Loucy (cell line): ENCODE data around the gene IRS1.

Source experiments
- H2AFZ ChIP-seq: fragments of 200-600 bp; sonication (generic); 2 replicates; pipeline ENCODE4 v1.6.0; 2016; ENCODE audit warnings: antibody characterized with exemption, mild to moderate bottlenecking, low read length, moderate library complexity
- H3F3A ChIP-seq: fragments of 200-600 bp; 2 replicates; pipeline ENCODE4 v1.6.0; 2016; ENCODE audit warnings: antibody characterized with exemption, low read depth, mild to moderate bottlenecking
- H3K27me3 ChIP-seq: fragments of 200-600 bp; sonication (generic); 2 replicates; pipeline ENCODE4 v1.6.1; 2014; ENCODE audit warnings: low read length, mild to moderate bottlenecking; ENCODE audit not compliant: insufficient read depth, poor library complexity, severe bottlenecking
- H3K36me3 ChIP-seq: fragments of 200-600 bp; sonication (generic); 2 replicates; pipeline ENCODE4 v1.6.1; 2016; ENCODE audit warnings: low read length; ENCODE audit not compliant: insufficient read depth
- H3K4me1 ChIP-seq: fragments of 200-600 bp; sonication (generic); 2 replicates; pipeline ENCODE4 v1.5.1; 2014; ENCODE audit warnings: low read length, mild to moderate bottlenecking; ENCODE audit not compliant: insufficient read depth, poor library complexity, severe bottlenecking
- H3K4me2 ChIP-seq: fragments of 200-600 bp; sonication (generic); 2 replicates; pipeline ENCODE4 v1.6.0; 2014; ENCODE audit warnings: antibody characterized with exemption, low read length, low read depth, mild to moderate bottlenecking; ENCODE audit not compliant: poor library complexity, severe bottlenecking
- H3K4me3 ChIP-seq: fragments of 200-600 bp; sonication (generic); 2 replicates; pipeline ENCODE4 v1.5.1; 2014; ENCODE audit warnings: low read length, mild to moderate bottlenecking, mixed read lengths; ENCODE audit not compliant: poor library complexity, severe bottlenecking
- H3K79me2 ChIP-seq: fragments of 200-600 bp; sonication (generic); 2 replicates; pipeline ENCODE4 v1.6.1; 2014; ENCODE audit warnings: low read length; ENCODE audit not compliant: insufficient read depth
- H3K9ac ChIP-seq: fragments of 200-600 bp; sonication (generic); 2 replicates; pipeline ENCODE4 v1.6.0; 2014; ENCODE audit warnings: mild to moderate bottlenecking, low read depth, low read length, moderate library complexity; ENCODE audit not compliant: poor library complexity, severe bottlenecking
- H3K9me2 ChIP-seq: fragments of 200-600 bp; sonication (generic); replicated peaks from 2 replicates; pipeline ENCODE4 v1.6.1; 2016; ENCODE audit warnings: low read depth, low read length, mixed read lengths
- H3K9me3 ChIP-seq: fragments of 200-600 bp; sonication (generic); 2 replicates; pipeline ENCODE4 v1.6.1; 2014; ENCODE audit warnings: mild to moderate bottlenecking, antibody characterized with exemption, low read length, low read depth; ENCODE audit not compliant: insufficient read depth
- H4K20me1 ChIP-seq: fragments of 200-600 bp; sonication (generic); 2 replicates; pipeline ENCODE4 v1.6.0; 2014; ENCODE audit warnings: antibody characterized with exemption, low read length, mild to moderate bottlenecking; ENCODE audit not compliant: insufficient read depth, poor library complexity, severe bottlenecking
- CTCF ChIP-seq: fragments of 200-600 bp; sonication (generic); conservative IDR thresholded peaks from 2 replicates; pipeline ENCODE4 v1.5.1; 2014; ENCODE audit warnings: mild to moderate bottlenecking, antibody characterized with exemption, low read length
- EZH2phosphoT487 ChIP-seq: fragments of 200-600 bp; IDR thresholded peaks from 2 replicates; pipeline ENCODE4 v1.6.1; 2018; ENCODE audit warnings: antibody characterized with exemption, mild to moderate bottlenecking, moderate library complexity, borderline replicate concordance

The IRS1 gene

GRCh38 chr2:226829721-226830631 is 30.4 kb upstream of the IRS1 start:
- Histone ChIP-seq H2AFZ (no peak overlapping the region), H3K4me3 (no peak overlapping the region), H3K4me1 (peaks cover 16% of the 10 kb centered on the region), H3K79me2 (peaks cover 25% of the 10 kb centered on the region), H3K9me3 (no peaks in the 10 kb centered on the region), H3K9me2 (no peaks in the 10 kb centered on the region), H4K20me1 (peaks cover 19% of the 10 kb centered on the region), H3K4me2 (no peak overlapping the region), H3K9ac (no peak overlapping the region), H3K36me3 (no peaks in the 10 kb centered on the region), H3K27me3 (no peaks in the 10 kb centered on the region), H3F3A (peaks cover 6% of the 10 kb centered on the region; the same call in 1 of the 2 replicates)
- TF ChIP-seq CTCF (no peak), EZH2phosphoT487 (no peak)

GRCh38 chr2:226828191-226828590 is 28.6 kb upstream of the IRS1 start:
- no peak overlapping the region for H3K9ac ChIP-seq
- no peaks in the 10 kb centered on the region for H3K9me3 ChIP-seq
- peaks cover under 1% of the 10 kb centered on the region for H3K4me1 ChIP-seq
- H4K20me1 ChIP-seq = peaks cover 4% of the 10 kb centered on the region
- TF ChIP-seq CTCF (no peak), EZH2phosphoT487 (no peak)
- no peak overlapping the region for H3K4me3 ChIP-seq
- no peaks in the 10 kb centered on the region for H3K9me2 ChIP-seq
- peaks cover 6% of the 10 kb centered on the region; the same call in 1 of the 2 replicates for H3F3A ChIP-seq
- peaks cover 7% of the 10 kb centered on the region; the same call in 1 of the 2 replicates for H3K79me2 ChIP-seq
- no peaks in the 10 kb centered on the region for H3K36me3 ChIP-seq
- H2AFZ ChIP-seq = no peak overlapping the region
- H3K4me2 ChIP-seq = no peak overlapping the region
- no peaks in the 10 kb centered on the region for H3K27me3 ChIP-seq

- Histone ChIP-seq H3K36me3 (no peaks in the 10 kb centered on the region), H3K79me2 (no peaks in the 10 kb centered on the region), H3K9me2 (no peaks in the 10 kb centered on the region), H4K20me1 (no peaks in the 10 kb centered on the region), H3F3A (peaks cover 6% of the 10 kb centered on the region; the same call in 1 of the 2 replicates), H3K9me3 (no peaks in the 10 kb centered on the region), H3K4me1 (no peaks in the 10 kb centered on the region), H3K9ac (no peak overlapping the region), H2AFZ (no peak overlapping the region), H3K4me3 (no peak overlapping the region), H3K4me2 (no peak overlapping the region), H3K27me3 (no peaks in the 10 kb centered on the region)
- TF ChIP-seq EZH2phosphoT487 (no peak), CTCF (no peak)
These were observed 25.4 kb upstream of the IRS1 start for GRCh38 chr2:226825056-226825455.
